Breast epithelium (tissue), 4 donors: ENCODE measurements around the gene ADGRL3. TPM values are rescaled to one million over a fixed set of nuclear protein-coding genes. Genes with fewer than 3 reads are reported as not detected.

ENCODE experiments used
- DNase-seq, 2 donors: peaks; one replicate each; pipeline ENCODE4 v3.0.0-alpha.2; 2019; ENCODE audit warnings: low spot score in 2 of 2
- H3K27ac ChIP-seq, 2 donors: fragments of 200-600 bp; sonication (generic) in 1 of 2; one replicate each; pipeline ENCODE4 v1.5.1; 2016 to 2019; ENCODE audit warnings: mild to moderate bottlenecking in 1 of 2
- H3K27me3 ChIP-seq, 2 donors: fragments of 200-600 bp; sonication (generic) in 1 of 2; one replicate each; pipeline versions ENCODE4 v1.5.1 to v1.6.0; 2017 to 2019; ENCODE audit warnings: control low read depth in 1 of 2, mild to moderate bottlenecking in 1 of 2
- H3K36me3 ChIP-seq: fragments of 200-600 bp; one replicate; pipeline ENCODE4 v1.5.1; 2019
- H3K4me1 ChIP-seq, 2 donors: fragments of 200-600 bp; sonication (generic); one replicate each; pipeline ENCODE4 v1.5.1; 2016 to 2019; ENCODE audit warnings: control low read depth in 1 of 2
- H3K4me3 ChIP-seq, 3 donors: fragments of 200-600 bp; sonication (generic); 1 replicate in 2 of 3; 2 replicates in 1 of 3; pipeline ENCODE4 v1.5.1; 2016 to 2019; ENCODE audit warnings: mild to moderate bottlenecking in 3 of 3, moderate library complexity in 2 of 3
- H3K9me3 ChIP-seq, 2 donors: fragments of 200-600 bp; sonication (generic) in 1 of 2; one replicate each; pipeline ENCODE4 v1.5.1; 2016 to 2019; ENCODE audit warnings: control low read depth in 1 of 2
- POLR2A ChIP-seq: fragments of 450-650 bp; IDR thresholded peaks from one replicate; pipeline ENCODE4 v1.6.1; 2016; ENCODE audit warnings: antibody characterized with exemption, mild to moderate bottlenecking, moderate library complexity
- POLR2AphosphoS5 ChIP-seq, 3 donors: sonication (generic); formaldehyde crosslinking; IDR thresholded peaks; one replicate each; pipeline ENCODE4 v1.6.1; 2017; ENCODE audit warnings: antibody characterized with exemption in 3 of 3
- intact Hi-C: fragments of 100-400 bp; cut with DNase I; formaldehyde crosslinking; loops from one replicate; pipeline ENCODE4 v1.15.1; 2023; ENCODE audit warnings: low total_unique reads
- total RNA-seq, 3 donors: library from RNA; depleted of rRNA; stranded (reverse); fragments of >200 nt; gene quantifications; one replicate each; pipeline ENCODE4 v1.1.0, GENCODE V29; 2016
- TF ChIP-seq, protein P1 (sequence below), 3 donors: fragments of 450-650 bp; IDR thresholded peaks; one replicate each; pipeline ENCODE4 v1.5.1; 2016 to 2017; ENCODE audit warnings: antibody characterized with exemption in 3 of 3, mild to moderate bottlenecking in 3 of 3, moderate library complexity in 3 of 3

Gene ADGRL3
- total RNA-seq, 3 donors from 2014 or later, result 4.2 to 8.2 (median 6.6) TPM

DNA sequence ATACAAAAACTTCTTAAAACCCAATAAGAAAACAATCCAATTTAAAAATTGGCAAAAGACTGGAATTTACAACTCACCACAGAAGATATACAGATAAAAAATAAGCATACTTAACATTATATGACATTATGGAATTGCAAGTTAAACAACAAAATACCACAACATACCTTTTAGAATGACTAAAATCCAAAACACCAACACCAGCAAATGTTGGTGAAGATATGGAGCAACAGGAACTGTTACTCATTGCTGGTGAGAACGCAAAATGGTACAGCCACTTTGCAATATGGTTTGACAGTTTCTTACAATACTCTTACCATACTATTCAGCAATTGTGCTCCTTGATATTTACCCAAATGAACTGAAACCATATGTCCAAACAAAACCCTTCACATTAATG, 112.4 kb downstream of the ADGRL3 start:
- Histone ChIP-seq H3K4me1 (no peaks in the 10 kb centered on the region), H3K27ac (no peak overlapping the region), H3K36me3 (no peaks in the 10 kb centered on the region), H3K4me3 (no peak overlapping the region), H3K27me3 (no peaks in the 10 kb centered on the region), H3K9me3 (no peaks in the 10 kb centered on the region)
- no peak for DNase-seq
- intact Hi-C loops, result no loop called here
- no peak for TF ChIP-seq POLR2A

GRCh38 chr4:61318431-61318830, 118.3 kb downstream of the ADGRL3 start:
- Histone ChIP-seq H3K36me3 (no peaks in the 10 kb centered on the region), H3K27me3 (no peaks in the 10 kb centered on the region), H3K27ac (no peak overlapping the region), H3K9me3 (no peaks in the 10 kb centered on the region), H3K4me3 (no peak overlapping the region), H3K4me1 (no peaks in the 10 kb centered on the region)
- no peak for DNase-seq
- TF ChIP-seq, protein P1, sequence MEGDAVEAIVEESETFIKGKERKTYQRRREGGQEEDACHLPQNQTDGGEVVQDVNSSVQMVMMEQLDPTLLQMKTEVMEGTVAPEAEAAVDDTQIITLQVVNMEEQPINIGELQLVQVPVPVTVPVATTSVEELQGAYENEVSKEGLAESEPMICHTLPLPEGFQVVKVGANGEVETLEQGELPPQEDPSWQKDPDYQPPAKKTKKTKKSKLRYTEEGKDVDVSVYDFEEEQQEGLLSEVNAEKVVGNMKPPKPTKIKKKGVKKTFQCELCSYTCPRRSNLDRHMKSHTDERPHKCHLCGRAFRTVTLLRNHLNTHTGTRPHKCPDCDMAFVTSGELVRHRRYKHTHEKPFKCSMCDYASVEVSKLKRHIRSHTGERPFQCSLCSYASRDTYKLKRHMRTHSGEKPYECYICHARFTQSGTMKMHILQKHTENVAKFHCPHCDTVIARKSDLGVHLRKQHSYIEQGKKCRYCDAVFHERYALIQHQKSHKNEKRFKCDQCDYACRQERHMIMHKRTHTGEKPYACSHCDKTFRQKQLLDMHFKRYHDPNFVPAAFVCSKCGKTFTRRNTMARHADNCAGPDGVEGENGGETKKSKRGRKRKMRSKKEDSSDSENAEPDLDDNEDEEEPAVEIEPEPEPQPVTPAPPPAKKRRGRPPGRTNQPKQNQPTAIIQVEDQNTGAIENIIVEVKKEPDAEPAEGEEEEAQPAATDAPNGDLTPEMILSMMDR (IDR thresholded peaks at IDR 0.05), result no peak
- TF ChIP-seq POLR2A (no peak), POLR2AphosphoS5 (IDR thresholded peaks at IDR 0.05) (no peak)
- intact Hi-C loops, result no loop called here

GRCh38 chr4:61319156-61319555, 119.0 kb downstream of the ADGRL3 start:
- Histone ChIP-seq H3K36me3 (no peaks in the 10 kb centered on the region), H3K9me3 (peaks cover 0 to 6% of the 10 kb centered on the region in 2 donors), H3K4me3 (no peak overlapping the region), H3K27me3 (no peaks in the 10 kb centered on the region), H3K4me1 (no peaks in the 10 kb centered on the region), H3K27ac (no peak overlapping the region)
- intact Hi-C loops, result no loop called here
- DNase-seq, result no peak
- no peak for TF ChIP-seq POLR2AphosphoS5 (IDR thresholded peaks at IDR 0.05)
- TF ChIP-seq, protein P1 (IDR thresholded peaks at IDR 0.05), result no peak

GRCh38 chr4:61320154-61320553, 120.0 kb downstream of the ADGRL3 start:
- DNase-seq, result no peak
- TF ChIP-seq, protein P1 (IDR thresholded peaks at IDR 0.05), result no peak
- TF ChIP-seq POLR2AphosphoS5 (IDR thresholded peaks at IDR 0.05), result no peak
- TF ChIP-seq POLR2A, result no peak
- H3K4me3 ChIP-seq, result no peak overlapping the region
- H3K4me1 ChIP-seq, result no peaks in the 10 kb centered on the region
- no peaks in the 10 kb centered on the region for H3K36me3 ChIP-seq
- no peak overlapping the region for H3K27ac ChIP-seq
- peaks cover 0 to 6% of the 10 kb centered on the region in 2 donors for H3K9me3 ChIP-seq
- intact Hi-C loops, result no loop called here
- no peaks in the 10 kb centered on the region for H3K27me3 ChIP-seq

- DNase-seq, result no peak
- intact Hi-C loops, result no loop called here
- no peak overlapping the region for H3K27ac ChIP-seq
- H3K9me3 ChIP-seq, result peaks cover 0 to 6% of the 10 kb centered on the region in 2 donors
- no peak overlapping the region for H3K4me3 ChIP-seq
- no peaks in the 10 kb centered on the region for H3K4me1 ChIP-seq
- TF ChIP-seq POLR2A (no peak), POLR2AphosphoS5 (IDR thresholded peaks at IDR 0.05) (no peak)
- TF ChIP-seq, protein P1 (IDR thresholded peaks at IDR 0.05), result no peak
- no peaks in the 10 kb centered on the region for H3K36me3 ChIP-seq
- no peaks in the 10 kb centered on the region for H3K27me3 ChIP-seq
Observed at GRCh38 chr4:61320631-61321030, 120.5 kb downstream of the ADGRL3 start.

- no peaks in the 10 kb centered on the region for H3K36me3 ChIP-seq
- H3K27ac ChIP-seq, result no peak overlapping the region
- no peak for DNase-seq
- no peaks in the 10 kb centered on the region for H3K4me1 ChIP-seq
- H3K27me3 ChIP-seq, result no peaks in the 10 kb centered on the region
- no peak overlapping the region for H3K4me3 ChIP-seq
- TF ChIP-seq POLR2A (no peak), POLR2AphosphoS5 (IDR thresholded peaks at IDR 0.05) (no peak)
- TF ChIP-seq, protein P1 (IDR thresholded peaks at IDR 0.05), result no peak
- intact Hi-C loops, result no loop called here
- H3K9me3 ChIP-seq, result no peaks in the 10 kb centered on the region
Observed at GRCh38 chr4:61332693-61333092, 132.6 kb downstream of the ADGRL3 start.
